ENCODE data around the gene ACAD9.
"Not testable (repeated sequence)": the region's sequence is repeated elsewhere in the genome, so short reads cannot be mapped to it uniquely, and the experiment has no call there.

Gene ACAD9

DNA sequence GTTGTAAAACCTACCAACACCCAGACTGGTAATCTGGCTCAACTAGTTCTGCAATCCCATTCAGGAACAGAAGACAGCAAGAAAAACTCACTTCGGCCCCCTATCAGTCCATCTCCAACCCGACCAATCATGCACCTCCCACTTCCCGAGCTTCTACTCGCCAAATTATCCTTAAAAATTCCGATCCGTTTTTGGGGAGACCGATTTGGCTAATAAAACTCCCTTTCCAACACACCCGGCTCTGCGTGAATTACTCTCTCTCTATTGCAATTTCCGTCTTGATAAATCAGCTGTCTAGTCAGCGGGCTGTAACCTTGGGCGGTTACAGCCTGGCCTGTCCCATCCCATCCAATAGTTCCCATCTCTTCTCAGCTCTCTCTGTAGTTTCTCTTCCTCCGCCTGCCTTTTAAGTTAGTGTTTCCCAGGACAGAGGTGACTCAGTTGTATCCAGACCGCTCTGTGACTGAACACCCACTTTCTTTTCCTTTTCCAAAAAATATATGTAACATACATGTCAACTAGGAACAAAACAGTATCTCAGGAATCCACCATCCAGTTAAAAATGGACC, 780 bp upstream of the ACAD9 start:
- Histone ChIP-seq H3K27me3 (ENCODE audit: insufficient read depth, low read length) (peaks cover 12% of the 10 kb centered on the region; the same call in 1 of the 2 replicates), H3K9ac (ENCODE audit: low read depth, low read length) (peak overlapping the region; percentile 98), H3K4me3 (ENCODE audit: low read length) (peak overlapping the region; percentile 94), H3K4me1 (ENCODE audit: insufficient read depth, low read length) (no peaks in the 10 kb centered on the region), H3K9me3 (ENCODE audit: insufficient read depth, low read depth, low read length) (no peaks in the 10 kb centered on the region), H3K36me3 (ENCODE audit: insufficient read depth, low read depth, low read length) (peaks cover 17% of the 10 kb centered on the region), H3K27ac (ENCODE audit: low read length) (peak overlapping the region; percentile 96)

DNA sequence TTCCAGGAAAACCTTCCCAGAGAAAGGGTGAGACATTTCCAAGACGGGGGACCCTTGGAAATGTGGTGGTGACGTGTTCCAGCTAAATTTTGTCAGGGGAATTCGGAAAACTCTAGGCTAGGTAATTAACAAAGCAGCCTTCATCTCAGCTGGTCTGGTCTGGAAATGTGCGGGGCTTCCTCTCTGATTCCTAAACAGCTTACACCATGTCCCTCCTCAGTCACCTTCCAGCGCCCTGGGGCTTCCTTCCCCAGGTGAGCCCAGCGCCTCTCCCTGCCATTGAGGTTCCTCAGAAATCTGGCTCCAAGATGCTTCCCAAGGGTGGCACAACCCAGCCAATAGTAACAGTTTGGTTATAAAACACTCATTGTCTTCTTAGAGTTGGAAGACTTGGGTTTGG, 571 bp downstream of the ACAD9 start:
- Histone ChIP-seq H3K4me3 (ENCODE audit: low read length) (peak overlapping the region; percentile 94), H3K36me3 (ENCODE audit: insufficient read depth, low read depth, low read length) (peaks cover 22% of the 10 kb centered on the region), H3K27ac (ENCODE audit: low read length) (peak overlapping the region; percentile 4)

DNA sequence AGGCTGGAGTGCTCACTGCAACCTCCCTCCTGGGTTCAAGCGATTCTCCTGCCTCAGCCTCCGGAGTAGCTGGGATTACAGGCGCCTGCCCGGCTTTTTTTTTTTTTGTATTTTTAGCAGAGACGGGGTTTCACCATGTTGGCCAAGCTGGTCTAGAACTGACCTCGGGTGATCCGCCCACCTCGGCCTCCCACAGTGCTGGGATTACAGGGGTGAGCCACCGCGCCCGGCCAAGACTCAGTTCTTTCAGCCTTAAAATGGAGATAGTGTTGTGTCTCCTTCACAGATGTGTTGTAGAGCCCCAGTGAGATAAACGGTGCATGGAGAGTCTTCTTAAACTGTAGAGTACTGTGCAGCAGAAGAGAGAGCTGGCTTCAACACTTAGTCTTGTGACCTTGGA, 1.0 kb downstream of the ACAD9 start:
- not testable (repeated sequence) for H3K9me3 ChIP-seq (ENCODE audit: insufficient read depth, low read depth, low read length); H3K27me3 ChIP-seq (ENCODE audit: insufficient read depth, low read length); H3K27ac ChIP-seq (ENCODE audit: low read length); H3K4me1 ChIP-seq (ENCODE audit: insufficient read depth, low read length)
- H3K36me3 ChIP-seq (ENCODE audit: insufficient read depth, low read depth, low read length): peaks cover 26% of the 10 kb centered on the region
- H3K9ac ChIP-seq (ENCODE audit: low read depth, low read length): peak overlapping the region; percentile 98; the same call in 1 of the 2 replicates
- peak overlapping the region; percentile 94 for H3K4me3 ChIP-seq (ENCODE audit: low read length)

More for the DNA sequence above, 571 bp downstream of the ACAD9 start:
- Histone ChIP-seq H3K27me3 (ENCODE audit: insufficient read depth, low read length) (peaks cover 5% of the 10 kb centered on the region; the same call in 1 of the 2 replicates), H3K9ac (ENCODE audit: low read depth, low read length) (peak overlapping the region; percentile 98), H3K4me1 (ENCODE audit: insufficient read depth, low read length) (no peaks in the 10 kb centered on the region), H3K9me3 (ENCODE audit: insufficient read depth, low read depth, low read length) (no peaks in the 10 kb centered on the region)

DNA sequence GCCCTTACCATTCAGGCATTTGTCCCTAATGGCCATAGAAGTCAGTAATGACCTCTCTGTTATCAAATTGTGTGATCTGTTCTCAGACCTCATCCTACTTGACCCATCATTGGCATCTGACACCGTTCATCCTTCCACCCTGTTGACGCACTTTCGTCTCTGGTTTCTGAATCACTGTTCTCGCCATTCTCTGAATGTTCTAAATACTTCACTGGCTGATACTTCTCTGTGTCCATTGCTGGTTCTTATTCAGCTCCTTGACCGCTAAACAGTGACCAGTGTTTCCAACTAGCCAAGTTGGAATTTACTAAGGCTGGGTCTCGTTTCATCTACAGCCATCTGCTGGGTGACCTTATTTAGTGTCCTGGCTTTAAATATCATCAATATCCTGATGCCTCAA, 2.2 kb downstream of the ACAD9 start:
- Histone ChIP-seq H3K4me1 (ENCODE audit: insufficient read depth, low read length) (no peaks in the 10 kb centered on the region), H3K36me3 (ENCODE audit: insufficient read depth, low read depth, low read length) (peaks cover 26% of the 10 kb centered on the region), H3K4me3 (ENCODE audit: low read length) (no peak overlapping the region), H3K27ac (ENCODE audit: low read length) (no peak overlapping the region), H3K27me3 (ENCODE audit: insufficient read depth, low read length) (no peaks in the 10 kb centered on the region), H3K9me3 (ENCODE audit: insufficient read depth, low read depth, low read length) (no peaks in the 10 kb centered on the region), H3K9ac (ENCODE audit: low read depth, low read length) (no peak overlapping the region)

GRCh38 chr3:128882719-128883118, 3.3 kb downstream of the ACAD9 start:
- Histone ChIP-seq H3K9me3 (ENCODE audit: insufficient read depth, low read depth, low read length) (no peaks in the 10 kb centered on the region), H3K27ac (ENCODE audit: low read length) (no peak overlapping the region), H3K27me3 (ENCODE audit: insufficient read depth, low read length) (no peaks in the 10 kb centered on the region), H3K4me1 (ENCODE audit: insufficient read depth, low read length) (no peaks in the 10 kb centered on the region), H3K9ac (ENCODE audit: low read depth, low read length) (no peak overlapping the region), H3K4me3 (ENCODE audit: low read length) (no peak overlapping the region), H3K36me3 (ENCODE audit: insufficient read depth, low read depth, low read length) (peaks cover 35% of the 10 kb centered on the region)

GRCh38 chr3:128884992-128885391, 5.6 kb downstream of the ACAD9 start:
- Histone ChIP-seq H3K36me3 (ENCODE audit: insufficient read depth, low read depth, low read length) (peaks cover 45% of the 10 kb centered on the region), H3K4me3 (ENCODE audit: low read length) (no peak overlapping the region)

DNA sequence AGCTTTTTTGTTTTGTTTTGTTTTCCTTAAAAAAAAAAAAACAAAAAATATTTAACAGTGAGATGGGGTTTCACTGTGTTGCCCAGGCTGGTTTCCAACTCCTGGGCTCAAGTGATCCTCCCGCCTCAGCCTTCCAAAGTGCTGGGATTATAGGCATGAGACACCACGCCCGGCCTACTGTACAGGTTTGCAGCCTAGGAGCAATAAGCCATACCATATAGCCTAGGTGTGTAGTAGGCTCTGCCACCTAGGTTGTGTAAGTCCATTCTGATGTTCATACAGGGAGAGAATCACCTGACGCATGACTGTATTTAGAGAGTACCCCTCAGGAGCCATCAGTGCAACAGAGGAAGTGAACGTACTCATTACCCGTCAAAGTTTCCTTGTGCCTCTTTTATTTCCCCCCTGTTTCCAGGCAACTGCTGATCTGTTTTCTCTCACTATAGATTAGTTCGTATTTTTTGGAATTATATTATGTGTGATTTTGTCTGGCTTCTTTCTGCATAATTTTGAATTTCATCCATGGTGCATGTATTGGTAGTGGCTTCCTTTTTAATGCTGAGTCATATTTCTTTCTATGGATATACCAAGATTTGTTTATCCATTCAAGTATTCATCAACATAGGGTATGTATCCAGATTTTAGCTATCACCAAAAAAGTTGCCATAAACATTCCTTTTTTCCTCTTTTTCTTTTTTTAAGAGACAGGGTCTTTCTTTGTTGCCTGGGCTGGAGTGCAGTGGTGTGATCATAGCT, 9.9 kb downstream of the ACAD9 start:
- Histone ChIP-seq H3K9me3 (ENCODE audit: insufficient read depth, low read depth, low read length) (no peaks in the 10 kb centered on the region), H3K36me3 (ENCODE audit: insufficient read depth, low read depth, low read length) (peaks cover 38% of the 10 kb centered on the region), H3K4me3 (ENCODE audit: low read length) (no peak overlapping the region), H3K27ac (ENCODE audit: low read length) (no peak overlapping the region), H3K4me1 (ENCODE audit: insufficient read depth, low read length) (no peaks in the 10 kb centered on the region), H3K9ac (ENCODE audit: low read depth, low read length) (no peak overlapping the region), H3K27me3 (ENCODE audit: insufficient read depth, low read length) (no peaks in the 10 kb centered on the region)

More at GRCh38 chr3:128884992-128885391, 5.6 kb downstream of the ACAD9 start:
- H3K4me1 ChIP-seq (ENCODE audit: insufficient read depth, low read length): no peaks in the 10 kb centered on the region
- no peak overlapping the region for H3K27ac ChIP-seq (ENCODE audit: low read length)
- H3K27me3 ChIP-seq (ENCODE audit: insufficient read depth, low read length): no peaks in the 10 kb centered on the region
- no peak overlapping the region for H3K9ac ChIP-seq (ENCODE audit: low read depth, low read length)
- H3K9me3 ChIP-seq (ENCODE audit: insufficient read depth, low read depth, low read length): no peaks in the 10 kb centered on the region

GRCh38 chr3:128895843-128896697, 16.6 kb downstream of the ACAD9 start:
- no peaks in the 10 kb centered on the region for H3K27me3 ChIP-seq (ENCODE audit: insufficient read depth, low read length)
- no peaks in the 10 kb centered on the region for H3K9me3 ChIP-seq (ENCODE audit: insufficient read depth, low read depth, low read length)
- H3K4me1 ChIP-seq (ENCODE audit: insufficient read depth, low read length): no peaks in the 10 kb centered on the region
- H3K36me3 ChIP-seq (ENCODE audit: insufficient read depth, low read depth, low read length): peaks cover 73% of the 10 kb centered on the region
- no peak overlapping the region for H3K4me3 ChIP-seq (ENCODE audit: low read length)
- no peak overlapping the region for H3K27ac ChIP-seq (ENCODE audit: low read length)
- H3K9ac ChIP-seq (ENCODE audit: low read depth, low read length): no peak overlapping the region

DNA sequence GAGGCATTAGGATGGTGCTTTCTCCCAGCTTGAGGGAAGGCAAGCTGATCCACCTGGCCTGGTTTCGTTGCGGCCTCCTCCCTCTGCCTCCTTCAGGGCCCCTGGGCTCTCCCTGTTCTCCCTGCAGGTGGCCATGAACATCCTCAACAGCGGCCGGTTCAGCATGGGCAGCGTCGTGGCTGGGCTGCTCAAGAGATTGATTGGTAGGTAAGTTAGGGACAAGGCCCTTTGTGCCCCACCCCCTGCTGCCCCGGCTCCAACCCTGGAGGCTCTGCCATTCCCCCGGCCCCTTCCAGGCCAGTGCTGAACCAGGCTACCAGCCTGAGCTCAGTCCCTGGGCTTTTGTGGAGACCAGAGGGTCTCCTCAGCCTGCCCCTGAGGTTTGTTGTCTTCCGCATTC, 23.0 kb downstream of the ACAD9 start:
- H3K4me3 ChIP-seq (ENCODE audit: low read length): no peak overlapping the region
- no peaks in the 10 kb centered on the region for H3K9me3 ChIP-seq (ENCODE audit: insufficient read depth, low read depth, low read length)
- no peak overlapping the region for H3K27ac ChIP-seq (ENCODE audit: low read length)
- no peaks in the 10 kb centered on the region for H3K27me3 ChIP-seq (ENCODE audit: insufficient read depth, low read length)
- H3K4me1 ChIP-seq (ENCODE audit: insufficient read depth, low read length): no peaks in the 10 kb centered on the region
- H3K36me3 ChIP-seq (ENCODE audit: insufficient read depth, low read depth, low read length): peaks cover 93% of the 10 kb centered on the region
- H3K9ac ChIP-seq (ENCODE audit: low read depth, low read length): no peak overlapping the region

DNA sequence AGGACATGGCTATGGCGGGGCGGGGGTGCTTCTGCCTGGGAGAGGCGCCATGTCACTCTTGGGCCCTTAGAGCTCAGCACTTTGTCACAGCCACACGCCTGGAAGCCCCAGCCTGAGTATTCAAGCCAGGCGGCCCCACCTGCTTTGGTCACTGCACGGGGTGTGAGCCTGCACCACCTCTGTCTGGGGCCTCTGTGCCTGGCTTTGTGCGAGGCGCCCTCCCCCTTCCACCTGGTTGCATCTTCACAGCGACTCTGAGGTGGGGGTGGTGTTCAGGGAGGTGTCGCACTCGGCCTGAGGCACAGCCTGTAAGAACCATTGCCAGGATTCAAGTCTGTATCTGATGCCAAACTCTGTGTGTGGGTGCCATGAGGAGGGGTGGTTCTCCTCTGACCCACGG, 24.1 kb downstream of the ACAD9 start:
- Histone ChIP-seq H3K27ac (ENCODE audit: low read length) (no peak overlapping the region), H3K36me3 (ENCODE audit: insufficient read depth, low read depth, low read length) (peaks cover 93% of the 10 kb centered on the region), H3K4me1 (ENCODE audit: insufficient read depth, low read length) (no peaks in the 10 kb centered on the region), H3K27me3 (ENCODE audit: insufficient read depth, low read length) (no peaks in the 10 kb centered on the region), H3K9me3 (ENCODE audit: insufficient read depth, low read depth, low read length) (no peaks in the 10 kb centered on the region), H3K9ac (ENCODE audit: low read depth, low read length) (no peak overlapping the region), H3K4me3 (ENCODE audit: low read length) (no peak overlapping the region)

- H3K27ac ChIP-seq (ENCODE audit: low read length): no peak overlapping the region
- H3K27me3 ChIP-seq (ENCODE audit: insufficient read depth, low read length): no peaks in the 10 kb centered on the region
- no peak overlapping the region for H3K9ac ChIP-seq (ENCODE audit: low read depth, low read length)
- H3K36me3 ChIP-seq (ENCODE audit: insufficient read depth, low read depth, low read length): peaks cover 96% of the 10 kb centered on the region
- no peaks in the 10 kb centered on the region for H3K4me1 ChIP-seq (ENCODE audit: insufficient read depth, low read length)
- H3K9me3 ChIP-seq (ENCODE audit: insufficient read depth, low read depth, low read length): no peaks in the 10 kb centered on the region
- no peak overlapping the region for H3K4me3 ChIP-seq (ENCODE audit: low read length)
Measured at GRCh38 chr3:128906031-128906803, 26.8 kb downstream of the ACAD9 start.
